22Rv1 (cell line): ENCODE measurements around the gene PDE6C.

Source experiments
- ZFX ChIP-seq: fragments of 450-650 bp; IDR thresholded peaks from 2 replicates; pipeline ENCODE4 v1.6.1; 2017; ENCODE audit warnings: antibody characterized with exemption, borderline replicate concordance
- TF ChIP-seq, protein P1 (sequence below): fragments of 450-650 bp; IDR thresholded peaks from 2 replicates; pipeline ENCODE4 v1.5.1; 2017; ENCODE audit warnings: mild to moderate bottlenecking

DNA sequence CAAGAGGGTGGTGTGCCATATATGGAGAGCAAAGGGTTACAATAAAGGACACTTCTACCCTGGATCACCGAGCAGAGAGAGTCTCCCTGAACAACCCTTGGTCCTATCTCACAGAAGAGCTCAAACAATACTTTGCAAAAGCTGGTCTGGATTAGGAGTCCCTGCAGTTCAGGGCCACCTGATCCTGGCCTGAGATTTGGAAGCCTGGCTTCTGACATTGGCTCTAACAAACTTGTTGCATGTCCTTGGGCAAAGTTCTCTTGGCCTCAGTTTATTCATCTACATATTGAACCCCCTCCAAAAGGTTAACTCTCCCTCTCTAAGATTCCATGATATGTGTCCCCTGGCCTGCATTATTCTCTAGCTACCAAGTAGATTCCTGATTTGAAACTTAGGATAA, 13.0 kb upstream of the PDE6C start:
- TF ChIP-seq, protein P1, sequence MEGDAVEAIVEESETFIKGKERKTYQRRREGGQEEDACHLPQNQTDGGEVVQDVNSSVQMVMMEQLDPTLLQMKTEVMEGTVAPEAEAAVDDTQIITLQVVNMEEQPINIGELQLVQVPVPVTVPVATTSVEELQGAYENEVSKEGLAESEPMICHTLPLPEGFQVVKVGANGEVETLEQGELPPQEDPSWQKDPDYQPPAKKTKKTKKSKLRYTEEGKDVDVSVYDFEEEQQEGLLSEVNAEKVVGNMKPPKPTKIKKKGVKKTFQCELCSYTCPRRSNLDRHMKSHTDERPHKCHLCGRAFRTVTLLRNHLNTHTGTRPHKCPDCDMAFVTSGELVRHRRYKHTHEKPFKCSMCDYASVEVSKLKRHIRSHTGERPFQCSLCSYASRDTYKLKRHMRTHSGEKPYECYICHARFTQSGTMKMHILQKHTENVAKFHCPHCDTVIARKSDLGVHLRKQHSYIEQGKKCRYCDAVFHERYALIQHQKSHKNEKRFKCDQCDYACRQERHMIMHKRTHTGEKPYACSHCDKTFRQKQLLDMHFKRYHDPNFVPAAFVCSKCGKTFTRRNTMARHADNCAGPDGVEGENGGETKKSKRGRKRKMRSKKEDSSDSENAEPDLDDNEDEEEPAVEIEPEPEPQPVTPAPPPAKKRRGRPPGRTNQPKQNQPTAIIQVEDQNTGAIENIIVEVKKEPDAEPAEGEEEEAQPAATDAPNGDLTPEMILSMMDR = no peak
- TF ChIP-seq ZFX = no peak
